Endometrial microvascular endothelial cells (primary cell): ENCODE results near the gene RASGRP3. TPM values are rescaled to one million over a fixed set of nuclear protein-coding genes. Genes with fewer than 3 reads are reported as not detected.

Source experiments
- in situ Hi-C: cut with HindIII; loops from 2 replicates; pipeline ENCODE4 v1.10.0; 2017; ENCODE audit warnings: low sequenced_read_pairs, low pct_unique_long_range_greater_than_20kb; ENCODE audit errors: inconsistent ontology term
- total RNA-seq: library from RNA; depleted of rRNA; stranded (reverse); fragments of >200 nt; gene quantifications from one replicate; pipeline ENCODE4 v1.2.3, GENCODE V29; 2015; ENCODE audit errors: inconsistent ontology term

RASGRP3 gene
- total RNA-seq, 1 donor from 2014 or later, result 50.1 TPM

DNA sequence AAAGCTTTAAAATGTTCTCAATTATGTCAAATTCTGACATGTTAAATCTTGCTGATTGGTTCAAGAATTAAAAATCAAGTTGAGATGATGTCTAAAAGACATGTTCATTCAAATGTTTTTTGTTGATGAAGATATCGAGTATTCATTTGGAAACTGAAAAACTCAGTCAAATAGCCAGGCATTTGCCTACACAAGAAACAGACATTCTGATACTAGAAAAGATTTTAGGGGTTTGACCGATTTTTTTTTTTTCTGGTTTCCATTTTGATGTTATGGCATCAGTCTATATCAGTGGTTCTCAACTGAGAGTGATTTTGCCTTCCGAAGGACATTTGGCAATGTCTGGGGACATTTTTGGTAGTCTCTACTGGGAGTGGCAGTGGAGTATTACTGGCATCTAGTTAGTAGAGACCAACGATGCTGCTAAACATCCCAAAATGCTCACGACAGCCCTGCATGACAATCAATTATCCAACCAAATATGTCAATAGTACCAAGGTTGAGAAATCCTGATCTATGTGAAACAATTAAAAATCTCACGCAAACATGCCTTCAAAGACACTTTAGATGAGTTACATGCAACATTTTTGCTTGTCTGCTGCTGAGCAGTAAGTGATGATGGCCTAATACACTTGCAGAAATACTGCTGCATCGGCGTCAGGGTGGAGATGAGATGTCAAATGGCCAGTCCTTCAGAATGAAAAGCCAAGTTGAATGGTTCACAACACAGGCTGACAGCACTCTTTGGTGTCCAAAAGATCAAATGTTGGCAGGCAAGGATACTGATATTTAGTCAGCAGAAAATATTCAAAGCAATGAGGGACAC lies 12.5 kb downstream of the RASGRP3 start:
- in situ Hi-C loops, result no loop called here

DNA sequence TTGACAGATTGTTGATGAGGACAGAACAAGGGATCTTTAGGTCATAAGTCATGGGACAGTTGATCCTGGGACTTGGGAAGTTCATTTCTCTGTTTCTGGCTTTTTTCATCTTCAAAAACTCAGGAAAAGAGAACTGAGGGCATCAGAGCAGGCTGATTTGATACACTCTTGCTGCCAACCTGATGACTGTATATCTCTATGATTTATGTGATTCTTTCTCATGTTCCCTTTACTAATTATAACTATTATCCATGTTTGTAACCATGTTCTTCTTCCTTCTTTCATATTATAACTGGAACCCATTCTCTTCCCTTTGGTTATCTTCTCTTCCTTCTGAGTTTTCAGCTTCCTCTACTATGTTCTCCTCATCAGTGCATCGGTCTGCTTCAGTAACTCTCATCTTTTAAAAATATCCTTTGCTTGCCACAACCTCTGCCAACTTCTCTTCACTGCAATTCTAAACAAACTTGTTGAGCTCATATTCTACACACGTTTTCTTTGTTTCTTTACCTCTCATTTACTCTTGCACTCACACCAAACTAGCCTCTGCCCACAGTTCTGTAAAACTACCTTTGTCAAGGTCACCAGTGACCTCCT lies 13.5 kb downstream of the RASGRP3 start:
- in situ Hi-C loops, result no loop called here

DNA sequence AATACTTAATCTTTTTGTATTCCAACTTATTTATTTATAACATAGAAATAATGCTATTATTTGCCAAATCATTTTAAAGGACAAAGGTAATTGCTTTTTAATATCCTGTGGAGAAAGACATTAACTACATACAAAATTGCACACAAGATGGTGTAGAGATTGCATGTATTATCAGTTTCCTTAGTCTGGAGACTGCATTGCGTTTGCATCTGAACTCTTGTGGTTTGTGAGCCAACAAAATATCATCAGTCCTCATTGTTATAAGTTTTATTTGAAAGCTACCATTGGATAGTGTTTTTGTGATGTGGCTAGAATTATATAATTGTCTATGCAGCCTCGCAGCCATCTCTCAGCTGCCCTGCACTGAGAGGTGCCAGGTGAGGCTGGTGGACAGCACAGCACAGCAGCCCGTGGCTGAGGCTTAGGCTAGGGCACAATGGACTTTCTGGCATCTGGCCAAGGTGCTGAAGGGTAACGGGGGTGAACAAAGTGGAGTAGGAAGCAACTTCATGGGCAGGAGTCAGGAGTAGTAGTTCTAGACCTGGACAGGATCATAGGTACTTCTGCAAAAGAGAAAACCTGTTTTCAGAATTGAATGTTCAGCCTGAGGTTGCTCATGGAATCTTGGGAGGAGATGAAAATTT lies 15.1 kb downstream of the RASGRP3 start:
- in situ Hi-C loops, result no loop called here

DNA sequence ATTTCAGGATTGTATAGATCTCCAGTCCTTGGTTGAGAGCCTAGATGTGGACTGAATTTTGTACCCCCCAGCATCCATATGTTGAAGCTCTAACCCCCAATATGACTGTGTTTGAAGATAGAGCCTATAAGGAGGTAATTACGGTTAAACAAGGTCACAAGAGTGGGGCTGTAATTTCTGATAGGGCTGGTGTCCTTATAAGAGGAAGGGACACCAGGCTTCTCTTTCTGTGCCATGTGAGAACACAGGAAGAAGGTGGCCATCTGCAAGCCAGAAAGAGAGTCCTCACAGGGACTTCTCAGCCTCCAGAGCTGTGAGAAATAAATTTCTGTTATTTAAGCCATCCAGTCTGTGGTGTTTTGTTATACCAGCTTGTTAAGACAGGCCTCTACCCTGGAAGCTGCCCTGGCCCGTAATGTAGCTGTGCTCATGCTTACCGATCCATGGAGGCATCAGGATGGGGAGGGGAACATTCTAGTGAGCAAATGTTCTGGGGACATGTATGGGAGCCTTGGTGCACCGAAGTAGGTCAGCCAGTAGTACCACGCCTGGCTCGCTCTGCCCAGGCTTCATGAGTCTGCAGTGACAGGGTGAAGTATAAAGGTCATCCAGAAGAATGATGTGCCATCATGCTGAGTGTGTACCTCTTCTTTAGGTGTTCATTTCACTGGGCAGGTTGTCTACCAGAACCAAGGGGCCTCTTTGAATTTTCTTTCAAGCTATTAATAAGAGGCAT lies 16.1 kb downstream of the RASGRP3 start:
- in situ Hi-C loops, result no loop called here

DNA sequence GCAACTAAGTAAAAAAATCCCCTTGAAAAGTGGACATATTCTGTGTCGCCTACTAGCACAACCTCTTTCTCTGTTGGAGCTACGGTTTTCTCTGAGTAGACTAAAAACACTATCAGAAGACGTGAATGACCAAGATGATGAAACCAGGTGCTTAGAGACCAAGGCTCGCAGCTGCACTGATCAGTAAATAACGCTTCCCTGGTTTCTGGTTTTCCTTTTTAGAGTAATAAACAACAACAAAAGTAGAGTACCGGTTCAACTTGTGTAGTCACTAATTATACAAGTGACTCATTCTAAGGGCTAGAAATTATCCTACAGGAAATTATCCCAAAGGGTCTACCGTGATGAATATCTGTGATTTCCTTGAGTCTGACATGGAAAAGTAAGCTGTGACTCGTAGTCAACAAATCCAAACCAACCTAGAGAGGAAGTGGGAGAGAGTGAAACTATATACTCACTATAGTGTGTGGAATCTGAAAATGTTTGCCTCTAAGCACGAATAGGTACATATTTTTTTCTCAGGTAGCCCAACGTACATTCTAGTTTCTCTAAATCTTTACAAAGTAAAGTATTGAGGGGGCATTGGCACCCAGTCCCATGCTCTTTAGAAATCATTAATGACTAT lies 17.8 kb downstream of the RASGRP3 start:
- in situ Hi-C loops, result no loop called here

DNA sequence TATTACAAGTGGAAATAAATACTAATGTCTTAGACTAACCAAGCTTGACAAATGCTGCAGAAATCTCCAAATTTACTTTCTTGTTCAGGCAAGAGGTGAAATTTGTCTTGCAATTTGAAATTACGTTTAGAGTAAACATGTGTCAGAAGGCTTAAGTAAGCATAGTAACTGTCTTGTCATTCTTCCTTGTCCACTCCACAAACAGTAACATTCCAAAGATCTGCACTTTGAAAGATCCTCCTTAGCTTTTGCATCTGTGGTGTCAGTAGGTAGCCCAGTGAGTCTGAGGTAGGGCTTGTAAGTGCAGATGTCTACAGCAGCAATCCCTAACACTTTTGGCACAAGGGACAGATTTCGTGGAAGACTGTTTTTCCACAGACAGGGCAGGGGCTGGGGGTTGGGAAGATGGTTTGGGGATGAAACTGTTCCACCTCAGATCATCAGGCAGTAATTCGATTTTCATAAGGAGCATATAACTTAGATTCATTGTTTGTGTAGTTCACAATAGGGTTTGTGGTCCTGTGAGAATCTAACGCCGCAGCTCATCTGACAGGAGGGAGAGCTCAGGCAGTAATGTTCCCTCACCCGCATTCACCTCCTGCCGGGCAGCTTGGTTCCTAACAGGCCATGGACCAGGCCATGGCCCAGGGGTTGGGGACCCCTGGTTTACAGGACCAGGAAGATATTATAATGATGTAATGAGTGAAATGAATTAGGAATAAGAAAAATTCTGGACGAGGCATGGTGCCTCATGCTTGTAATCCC lies 18.6 kb downstream of the RASGRP3 start:
- in situ Hi-C loops, result no loop called here

DNA sequence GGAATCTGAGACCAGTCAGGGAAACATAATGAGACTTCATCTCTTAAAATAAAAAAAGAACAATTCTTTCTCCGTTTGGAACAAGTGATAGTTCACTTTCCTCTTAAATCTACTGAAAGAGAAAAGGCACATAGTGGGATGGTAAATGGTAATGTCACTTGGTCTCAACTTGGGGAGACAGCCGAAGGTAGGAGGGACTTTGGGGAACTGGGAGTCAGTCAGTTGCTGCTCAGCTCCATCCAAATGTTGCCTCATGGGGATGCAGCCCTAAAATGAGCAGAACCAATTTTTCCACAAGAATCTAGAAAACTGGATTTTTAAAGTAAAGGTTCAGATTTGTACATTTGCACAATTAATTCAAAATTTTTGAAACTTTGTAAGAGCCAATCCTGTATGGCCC lies 19.2 kb downstream of the RASGRP3 start:
- in situ Hi-C loops, result no loop called here

DNA sequence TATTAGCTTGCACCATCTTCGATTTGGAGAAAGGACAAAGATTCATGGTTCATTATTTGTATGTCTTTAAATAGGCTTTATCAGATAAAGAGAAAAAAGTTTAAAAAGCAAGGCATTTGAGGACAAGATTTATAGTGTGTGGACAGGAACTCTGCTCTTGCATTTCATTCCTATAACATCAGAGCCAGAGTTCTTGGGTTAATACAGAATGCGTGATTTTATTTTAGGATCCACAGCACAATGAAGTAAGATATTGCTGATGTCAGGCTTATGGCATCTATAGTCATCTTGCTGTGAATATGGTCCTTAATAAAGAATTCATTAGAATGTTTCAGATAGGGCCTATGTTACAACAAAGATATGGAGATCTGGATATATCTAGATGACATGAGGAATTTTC lies 19.7 kb downstream of the RASGRP3 start:
- in situ Hi-C loops, result no loop called here

DNA sequence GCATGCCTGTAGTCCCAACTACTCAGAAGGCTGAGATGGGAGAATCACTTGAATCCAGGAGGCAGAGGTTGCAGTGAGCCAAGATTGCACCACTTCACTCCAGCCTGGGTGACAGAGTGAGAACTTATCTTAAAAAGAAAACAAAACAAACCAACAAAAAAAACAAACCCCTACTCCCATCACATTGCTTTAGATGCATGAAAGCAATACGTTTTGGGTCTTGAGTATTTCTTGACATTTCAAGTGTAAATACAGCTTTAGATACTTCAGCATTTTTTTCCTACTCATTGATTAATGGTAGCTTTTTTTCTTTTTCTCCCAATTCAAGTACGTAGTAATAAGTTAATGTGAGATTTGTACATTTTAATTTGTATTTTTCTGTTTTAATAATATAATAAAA lies 20.3 kb downstream of the RASGRP3 start:
- in situ Hi-C loops, result no loop called here

DNA sequence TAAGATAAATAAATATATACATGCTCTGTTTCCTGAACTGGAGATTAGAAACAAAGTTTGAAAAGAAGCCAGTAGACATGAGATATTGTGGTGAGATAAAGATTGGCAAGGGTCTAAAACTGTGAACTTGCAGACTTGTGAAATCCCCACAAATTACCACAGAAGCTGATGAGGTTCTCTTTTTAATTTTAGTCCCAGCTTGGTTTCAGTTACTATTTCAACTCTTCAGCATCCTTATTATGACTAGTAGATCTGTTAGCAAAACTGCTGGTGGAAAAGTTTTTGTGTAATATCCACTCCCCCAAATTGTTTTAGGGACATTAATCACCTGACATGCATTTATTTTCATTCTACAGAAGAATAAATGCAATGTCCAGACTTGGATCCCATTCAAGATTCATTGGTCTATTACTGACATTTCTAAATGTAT lies 20.8 kb downstream of the RASGRP3 start:
- in situ Hi-C loops, result no loop called here

DNA sequence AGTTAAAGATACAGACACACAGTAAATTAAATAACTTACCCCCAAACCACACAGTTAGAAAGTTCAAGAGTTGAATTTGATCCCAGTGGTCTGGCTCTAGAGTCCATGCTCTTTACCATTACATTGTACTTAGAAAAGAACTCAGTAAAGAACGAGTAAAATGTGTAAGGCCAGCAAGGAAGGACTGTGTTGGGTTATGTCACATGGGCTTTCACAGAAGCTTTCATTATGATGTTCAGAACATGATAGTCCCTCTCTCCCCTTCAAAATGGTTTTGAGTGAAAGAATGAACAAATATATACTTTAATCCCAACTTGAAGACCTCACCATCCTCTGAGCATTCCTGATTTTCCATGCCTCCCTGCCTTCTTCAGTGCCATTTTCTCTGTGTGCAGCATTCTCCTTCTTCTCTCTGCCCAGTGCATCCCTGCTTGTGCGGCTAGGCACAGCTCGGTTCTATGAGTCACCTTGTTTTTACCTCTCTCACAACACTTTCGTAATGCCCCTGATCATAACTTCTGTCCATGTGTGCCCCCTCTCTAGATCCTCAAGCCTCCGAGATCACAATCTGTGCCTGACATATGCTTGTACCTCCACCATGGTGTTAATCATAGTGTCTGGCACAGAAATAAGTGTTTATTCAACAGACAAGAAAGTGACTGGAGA lies 22.0 kb downstream of the RASGRP3 start:
- in situ Hi-C loops, result no loop called here

DNA sequence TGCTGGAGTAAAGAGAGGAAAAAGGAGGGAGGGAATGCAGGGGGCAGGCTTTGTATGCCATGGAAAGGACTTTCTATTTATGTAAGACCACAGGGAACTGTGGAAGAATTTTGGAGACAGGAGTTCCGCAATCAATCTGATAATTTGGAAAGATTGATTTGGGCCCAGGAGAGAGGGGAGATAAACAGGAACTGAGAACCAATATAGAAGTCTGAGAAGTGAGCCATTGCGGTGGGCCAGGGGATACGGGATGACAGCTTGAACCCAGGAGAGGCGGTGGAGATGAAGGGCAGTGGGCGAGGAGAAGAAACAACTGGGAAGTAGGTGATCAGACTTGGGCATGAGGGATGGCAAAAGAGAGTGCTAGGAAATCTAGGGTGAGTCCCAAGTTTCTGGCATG lies 23.7 kb downstream of the RASGRP3 start:
- in situ Hi-C loops, result no loop called here

DNA sequence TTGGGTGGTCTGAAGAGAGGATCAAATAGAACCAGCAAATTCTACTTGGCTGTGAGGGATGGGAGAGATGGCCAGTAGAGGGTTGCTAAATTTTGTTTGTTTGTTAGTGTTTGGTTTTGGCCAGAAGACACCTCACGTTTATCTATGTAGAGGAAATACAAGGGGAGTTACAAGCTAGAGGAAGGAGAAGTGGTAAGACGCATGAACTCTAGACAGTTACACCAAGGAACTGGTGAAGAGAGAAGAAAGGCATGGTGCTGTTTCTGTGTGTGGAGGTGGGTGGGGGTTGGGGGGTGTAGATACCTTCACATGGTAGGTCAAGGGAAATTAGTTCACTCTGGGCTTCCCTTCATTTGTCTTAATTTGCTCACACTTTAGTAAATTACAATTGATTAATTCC lies 25.6 kb downstream of the RASGRP3 start:
- in situ Hi-C loops, result no loop called here

DNA sequence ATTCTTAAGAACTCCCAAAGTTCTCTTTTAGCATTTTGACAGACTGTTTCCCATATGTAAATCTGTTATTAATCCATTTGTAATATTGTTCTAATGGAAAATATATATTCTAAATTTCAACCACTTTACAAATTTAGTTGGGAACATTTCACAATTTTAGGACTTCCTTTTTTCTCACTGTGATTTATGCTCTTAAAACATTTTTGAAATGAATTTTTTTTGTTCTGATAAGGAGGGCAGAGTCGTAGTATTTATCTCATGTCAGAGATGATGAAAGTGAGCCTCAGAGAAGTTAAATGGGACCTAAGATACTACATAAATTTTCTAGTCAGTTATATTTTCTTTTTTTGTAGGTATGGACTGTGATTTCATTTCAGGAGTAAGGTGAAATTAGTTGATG lies 26.6 kb downstream of the RASGRP3 start:
- in situ Hi-C loops, result no loop called here

DNA sequence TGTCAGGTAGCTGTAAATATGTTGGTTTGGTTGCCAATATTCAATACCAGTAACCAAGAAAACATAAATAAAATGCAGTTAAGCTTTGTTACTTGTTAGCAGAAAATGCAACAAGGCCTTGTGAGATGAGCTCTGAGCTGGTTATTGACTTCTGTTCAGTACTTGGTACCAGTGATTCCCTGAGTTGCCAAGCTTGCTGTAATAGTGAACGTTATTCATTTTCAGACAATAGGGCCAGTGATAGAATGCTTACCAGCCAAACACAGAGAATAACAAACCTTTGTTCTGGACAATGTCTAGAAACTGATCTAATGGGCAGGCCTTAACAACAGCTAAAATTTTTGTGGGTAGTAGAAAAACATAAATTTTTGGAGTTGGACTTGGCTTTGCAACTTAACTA lies 29.5 kb downstream of the RASGRP3 start:
- in situ Hi-C loops, result no loop called here

DNA sequence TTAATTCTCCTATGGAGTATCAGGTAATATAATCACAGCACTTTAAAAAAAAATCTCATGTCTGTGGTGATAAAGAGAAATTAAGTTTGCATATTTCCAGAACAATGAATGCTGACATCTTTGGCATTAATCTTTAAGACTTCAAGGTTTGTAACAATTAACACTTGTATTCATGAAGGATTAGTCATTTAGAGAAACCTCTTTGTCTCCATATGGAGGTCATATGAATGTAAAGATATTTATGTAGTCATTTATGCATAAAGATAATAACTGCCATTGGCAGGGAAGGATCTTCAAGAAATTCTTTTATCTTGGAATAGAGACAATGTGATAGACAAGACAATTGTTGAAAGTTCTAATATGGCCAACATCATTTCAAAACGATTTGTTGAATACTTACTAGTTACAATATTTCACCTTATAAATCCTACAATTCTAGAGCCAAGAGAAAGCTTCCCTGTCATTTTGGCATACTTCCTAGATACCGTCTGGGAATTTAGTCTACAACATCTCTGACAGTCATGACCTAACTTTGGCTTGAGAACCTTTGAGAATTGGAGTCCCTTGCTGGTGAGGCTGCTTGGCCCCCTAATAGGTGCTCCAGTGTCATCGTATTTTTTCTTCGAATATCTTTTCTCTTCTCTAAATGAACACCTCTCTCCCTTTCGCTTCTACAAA lies 33.6 kb downstream of the RASGRP3 start:
- in situ Hi-C loops, result no loop called here

DNA sequence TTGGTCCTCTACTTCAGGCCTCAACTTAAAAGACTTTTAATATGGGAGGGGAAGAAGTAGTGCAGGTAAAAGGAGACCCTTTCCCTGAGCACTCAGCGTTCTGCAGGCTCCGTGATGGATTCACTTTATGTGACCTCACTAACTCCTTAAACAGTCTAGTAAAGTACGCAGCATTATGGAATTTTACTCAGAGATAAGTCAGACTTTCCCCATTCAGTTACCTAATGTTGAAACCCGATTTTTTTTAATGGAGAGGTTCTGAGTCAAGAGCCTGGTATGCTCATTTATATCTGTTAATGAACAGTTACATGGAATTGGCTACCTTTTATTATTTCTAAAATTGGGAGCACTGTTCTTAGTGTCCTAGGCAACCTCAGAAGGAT lies 34.1 kb downstream of the RASGRP3 start:
- in situ Hi-C loops, result no loop called here
